ENCODE results near the gene YIPF3. TPM values are rescaled to one million over a fixed set of nuclear protein-coding genes. Genes with fewer than 3 reads are reported as not detected.
"Not testable (repeated sequence)": the region's sequence is repeated elsewhere in the genome, so short reads cannot be mapped to it uniquely, and the experiment has no call there.

YIPF3 gene
- total RNA-seq, 4 donors from 2014 or later = 61.7 to 105 (median 77.9) TPM

DNA sequence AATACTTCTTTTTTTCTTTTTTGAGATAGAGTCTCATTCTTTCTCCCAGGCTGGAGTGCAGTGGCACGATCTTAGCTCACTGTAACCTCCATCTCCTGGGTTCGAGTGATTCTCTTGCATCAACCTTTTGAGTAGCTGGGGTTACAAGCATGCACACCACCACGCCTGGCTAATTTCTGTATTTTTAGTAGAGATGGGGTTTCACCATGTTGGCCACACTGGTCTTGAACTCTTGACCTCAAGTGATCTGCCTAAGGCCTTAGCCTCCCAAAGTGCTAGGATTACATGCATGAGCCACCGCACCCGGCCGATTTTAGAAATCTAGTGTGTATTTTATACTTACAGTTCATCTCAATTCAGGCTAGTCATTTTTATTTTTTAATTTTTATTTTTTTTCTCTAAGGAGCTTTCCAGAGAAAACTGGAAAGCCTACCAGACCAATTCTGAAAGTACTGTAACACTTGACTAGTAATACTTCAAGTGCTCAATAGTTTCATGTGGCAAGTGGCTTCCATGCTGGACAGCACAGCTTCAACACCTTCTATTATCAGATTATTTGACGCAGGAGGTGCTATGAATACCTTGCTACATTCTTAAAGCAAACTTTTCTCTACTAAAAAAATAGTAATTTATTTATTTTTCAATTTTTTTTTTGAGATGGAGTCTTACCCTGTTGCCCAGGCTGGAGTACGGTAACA lies 25.2 kb upstream of the YIPF3 start:
- no peaks in the 10 kb centered on the region for H3K27me3 ChIP-seq
- WGBS, 2 donors = 94 to 95% methylated on average over 8 of the region's 8 CpGs
- no peak overlapping the region for H3K27ac ChIP-seq
- no peak overlapping the region for H3K4me3 ChIP-seq
- no peak for TF ChIP-seq POLR2A (IDR thresholded peaks at IDR 0.05)
- TF ChIP-seq EP300 (IDR thresholded peaks at IDR 0.05) = no peak
- TF ChIP-seq, protein P1, sequence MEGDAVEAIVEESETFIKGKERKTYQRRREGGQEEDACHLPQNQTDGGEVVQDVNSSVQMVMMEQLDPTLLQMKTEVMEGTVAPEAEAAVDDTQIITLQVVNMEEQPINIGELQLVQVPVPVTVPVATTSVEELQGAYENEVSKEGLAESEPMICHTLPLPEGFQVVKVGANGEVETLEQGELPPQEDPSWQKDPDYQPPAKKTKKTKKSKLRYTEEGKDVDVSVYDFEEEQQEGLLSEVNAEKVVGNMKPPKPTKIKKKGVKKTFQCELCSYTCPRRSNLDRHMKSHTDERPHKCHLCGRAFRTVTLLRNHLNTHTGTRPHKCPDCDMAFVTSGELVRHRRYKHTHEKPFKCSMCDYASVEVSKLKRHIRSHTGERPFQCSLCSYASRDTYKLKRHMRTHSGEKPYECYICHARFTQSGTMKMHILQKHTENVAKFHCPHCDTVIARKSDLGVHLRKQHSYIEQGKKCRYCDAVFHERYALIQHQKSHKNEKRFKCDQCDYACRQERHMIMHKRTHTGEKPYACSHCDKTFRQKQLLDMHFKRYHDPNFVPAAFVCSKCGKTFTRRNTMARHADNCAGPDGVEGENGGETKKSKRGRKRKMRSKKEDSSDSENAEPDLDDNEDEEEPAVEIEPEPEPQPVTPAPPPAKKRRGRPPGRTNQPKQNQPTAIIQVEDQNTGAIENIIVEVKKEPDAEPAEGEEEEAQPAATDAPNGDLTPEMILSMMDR (IDR thresholded peaks at IDR 0.05) = no peak
- no peaks in the 10 kb centered on the region for H3K4me1 ChIP-seq
- H3K9me3 ChIP-seq = no peaks in the 10 kb centered on the region
- H3K36me3 ChIP-seq = peaks cover 0 to 92% (median 2%) of the 10 kb centered on the region in 3 donors
- no peak for DNase-seq (ENCODE audit: low spot score in 2 of 2)

DNA sequence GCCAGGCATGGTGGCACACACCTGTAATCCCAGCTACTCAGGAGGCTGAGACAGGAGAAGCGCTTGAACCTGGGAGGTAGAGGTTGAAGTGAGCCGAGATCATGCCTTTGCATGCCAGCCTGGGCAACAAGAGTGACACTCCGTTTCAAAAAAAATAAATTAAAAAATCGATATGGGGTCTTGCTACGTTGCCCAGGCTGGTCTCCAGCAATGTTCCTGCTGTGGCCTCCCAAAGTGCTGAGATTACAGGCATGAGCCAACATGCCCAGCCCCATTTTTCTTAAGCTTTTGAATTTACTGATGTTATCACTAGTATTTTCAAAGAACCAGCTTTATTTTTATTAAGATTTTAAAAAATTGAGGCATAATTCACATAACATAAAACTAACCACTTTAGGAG lies 23.8 kb upstream of the YIPF3 start:
- H3K36me3 ChIP-seq = peaks cover 0 to 89% (median 2%) of the 10 kb centered on the region in 3 donors
- no peak for TF ChIP-seq POLR2A (IDR thresholded peaks at IDR 0.05)
- TF ChIP-seq EP300 (IDR thresholded peaks at IDR 0.05) = no peak
- TF ChIP-seq, protein P1 (IDR thresholded peaks at IDR 0.05) = no peak
- WGBS, 2 donors = 91 to 97% methylated on average over 5 of the region's 5 CpGs

GRCh38 chr6:43539409-43539808 lies 22.7 kb upstream of the YIPF3 start:
- not testable (repeated sequence) for H3K4me1 ChIP-seq; H3K4me3 ChIP-seq; H3K27ac ChIP-seq; DNase-seq (ENCODE audit: low spot score in 2 of 2); H3K27me3 ChIP-seq; H3K9me3 ChIP-seq
- WGBS, 2 donors = 96% methylated on average over 20 of the region's 20 CpGs
- H3K36me3 ChIP-seq = peaks cover 0 to 89% (median 0%) of the 10 kb centered on the region in 3 donors

More for the DNA sequence above, 23.8 kb upstream of the YIPF3 start:
- Histone ChIP-seq H3K27me3 (no peaks in the 10 kb centered on the region), H3K4me1 (no peaks in the 10 kb centered on the region), H3K27ac (no peak overlapping the region), H3K4me3 (no peak overlapping the region), H3K9me3 (no peaks in the 10 kb centered on the region)
- DNase-seq (ENCODE audit: low spot score in 2 of 2) = no peak

- 96% methylated on average over 13 to 17 of the region's 17 CpGs for WGBS, 2 donors
- not testable (repeated sequence) for H3K4me3 ChIP-seq; H3K4me1 ChIP-seq; H3K27me3 ChIP-seq; H3K27ac ChIP-seq; H3K9me3 ChIP-seq; DNase-seq (ENCODE audit: low spot score in 2 of 2)
- H3K36me3 ChIP-seq = peaks cover 0 to 89% (median 0%) of the 10 kb centered on the region in 3 donors
Measured at GRCh38 chr6:43538986-43539385, 22.3 kb upstream of the YIPF3 start.

DNA sequence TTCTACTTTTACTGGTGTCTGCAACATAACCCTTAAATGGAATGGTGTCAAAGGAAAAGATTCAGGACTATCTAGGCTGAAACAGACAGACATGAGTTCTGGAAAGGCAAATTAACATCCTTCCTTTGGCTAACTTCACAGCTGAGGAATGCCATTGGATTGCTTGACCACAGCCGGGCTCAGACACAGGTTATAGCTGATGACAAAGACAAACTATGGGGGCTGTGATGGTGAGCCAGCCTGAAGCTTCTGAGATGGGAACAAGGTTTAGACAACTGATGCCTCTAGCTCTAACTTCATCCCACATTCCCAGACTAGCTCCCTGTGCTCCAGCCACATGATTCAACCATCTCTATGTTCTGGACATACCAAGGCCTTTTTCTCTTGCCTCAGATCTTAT lies 15.5 kb upstream of the YIPF3 start:
- H3K36me3 ChIP-seq = peaks cover 0 to 97% (median 0%) of the 10 kb centered on the region in 3 donors

DNA sequence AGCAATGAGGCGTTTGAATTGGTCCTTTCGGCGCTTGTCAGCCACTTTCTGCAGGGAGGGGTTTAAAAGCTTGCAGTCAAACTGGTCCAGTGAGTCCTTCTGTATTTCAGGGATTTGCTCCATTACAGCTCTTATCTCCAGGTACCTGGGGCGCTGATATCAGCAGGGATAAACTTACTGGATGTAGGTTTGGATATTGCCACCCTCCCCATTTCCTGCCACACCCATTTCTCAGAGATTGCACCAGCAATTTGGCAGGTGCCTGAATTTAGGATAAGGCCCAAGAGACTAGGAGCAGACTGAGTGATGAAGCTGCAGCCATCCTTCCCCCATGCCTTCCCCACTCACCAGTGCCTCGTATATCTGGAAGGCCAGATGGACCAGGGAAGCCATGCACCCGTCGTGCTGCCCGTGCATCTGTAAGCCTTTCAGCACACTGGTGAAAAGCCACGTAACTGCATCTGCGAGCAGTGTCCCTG lies 7.8 kb upstream of the YIPF3 start:
- 87 to 88% methylated on average over 10 of the region's 10 CpGs for WGBS, 2 donors
- TF ChIP-seq, protein P1 (IDR thresholded peaks at IDR 0.05) = no peak
- no peak for TF ChIP-seq EP300 (IDR thresholded peaks at IDR 0.05)
- no peak for TF ChIP-seq POLR2A (IDR thresholded peaks at IDR 0.05)
- H3K36me3 ChIP-seq = peaks cover 0 to 100% (median 30%) of the 10 kb centered on the region in 3 donors

More for the DNA sequence above, 15.5 kb upstream of the YIPF3 start:
- no peaks in the 10 kb centered on the region for H3K4me1 ChIP-seq
- TF ChIP-seq POLR2A (IDR thresholded peaks at IDR 0.05) (no peak), EP300 (IDR thresholded peaks at IDR 0.05) (no peak)
- TF ChIP-seq, protein P1 (IDR thresholded peaks at IDR 0.05) = no peak
- DNase-seq (ENCODE audit: low spot score in 2 of 2) = no peak
- no peaks in the 10 kb centered on the region for H3K27me3 ChIP-seq
- H3K4me3 ChIP-seq = no peak overlapping the region
- H3K9me3 ChIP-seq = no peaks in the 10 kb centered on the region
- no peak overlapping the region for H3K27ac ChIP-seq
- WGBS, 2 donors = 88 to 90% methylated on average over 1 of the region's 1 CpG

More for the DNA sequence above, 7.8 kb upstream of the YIPF3 start:
- no peak overlapping the region for H3K27ac ChIP-seq
- no peaks in the 10 kb centered on the region for H3K27me3 ChIP-seq
- H3K4me1 ChIP-seq = no peaks in the 10 kb centered on the region
- no peaks in the 10 kb centered on the region for H3K9me3 ChIP-seq
- no peak for DNase-seq (ENCODE audit: low spot score in 2 of 2)
- no peak overlapping the region for H3K4me3 ChIP-seq
